Large intestine (tissue), 12 donors: ENCODE results near the gene CYSTM1. TPM values are rescaled to one million over a fixed set of nuclear protein-coding genes. Genes with fewer than 3 reads are reported as not detected.

ENCODE experiments used
- DNase-seq, 2 donors: peaks; one replicate each; pipeline versions ENCODE4 v3.0.0 to v3.0.0-alpha.2; 2013
- H3K27ac ChIP-seq: one replicate; pipeline ENCODE4 v1.5.1; 2013; ENCODE audit warnings: low read length
- H3K27me3 ChIP-seq: 2 replicates; pipeline ENCODE4 v1.6.1; 2013; ENCODE audit warnings: low read length; ENCODE audit not compliant: control insufficient read depth, insufficient read depth
- H3K36me3 ChIP-seq: 2 replicates; pipeline ENCODE4 v1.6.1; 2013; ENCODE audit warnings: low read length; ENCODE audit not compliant: control insufficient read depth, insufficient read depth
- H3K4me1 ChIP-seq: one replicate; pipeline ENCODE4 v1.6.1; 2013; ENCODE audit warnings: low read length; ENCODE audit not compliant: control insufficient read depth, insufficient read depth
- H3K4me3 ChIP-seq: one replicate; pipeline ENCODE4 v1.5.1; 2013; ENCODE audit warnings: low read length
- H3K9me3 ChIP-seq: one replicate; pipeline ENCODE4 v1.6.1; 2013; ENCODE audit warnings: mild to moderate bottlenecking, low read depth, low read length, moderate library complexity; ENCODE audit not compliant: control insufficient read depth
- WGBS: methylation state at CpG from one replicate; pipeline ENCODE4 v1.1.5; 2013; ENCODE audit warnings: low lambda C conversion rate; ENCODE audit not compliant: insufficient coverage; 5-methylcytosine and 5-hydroxymethylcytosine counted together
- long read RNA-seq, 11 donors: transcript quantifications; one replicate each; lab custom pipeline, GENCODE V29; 2026
- polyA plus RNA-seq: library from polyadenylated mRNA; unstranded; fragments of 120-200 nt; gene quantifications from one replicate; pipeline ENCODE4 v1.2.1, GENCODE V29; 2013

The CYSTM1 gene
- polyA plus RNA-seq: 94.5 TPM
- long read RNA-seq, donor 1, transcript CYSTM1-201 (3 exons, 1,336 nt): major isoform, 60 of 92 reads
- long read RNA-seq, donor 1, partial matches to known transcripts: 10 of 92 reads
- long read RNA-seq, donor 1, other reads (novel, unspliced or antisense): 22 of 92 reads
- long read RNA-seq, donor 2, transcript CYSTM1-201 (3 exons, 1,336 nt): major isoform, 116 of 164 reads
- long read RNA-seq, donor 2, partial matches to known transcripts: 48 of 164 reads
- long read RNA-seq, donor 2, other reads (novel, unspliced or antisense): 0 of 164 reads
- long read RNA-seq, donor 3, transcript CYSTM1-201 (3 exons, 1,336 nt): major isoform, 175 of 292 reads
- long read RNA-seq, donor 3, partial matches to known transcripts: 110 of 292 reads
- long read RNA-seq, donor 3, other reads (novel, unspliced or antisense): 5 of 292 reads
- long read RNA-seq, donor 4, transcript CYSTM1-201 (3 exons, 1,336 nt): major isoform, 11 of 11 reads
- long read RNA-seq, donor 4, partial matches to known transcripts: 0 of 11 reads
- long read RNA-seq, donor 4, other reads (novel, unspliced or antisense): 0 of 11 reads
- long read RNA-seq, donor 5, transcript CYSTM1-201 (3 exons, 1,336 nt): major isoform, 26 of 59 reads
- long read RNA-seq, donor 5, partial matches to known transcripts: 8 of 59 reads
- long read RNA-seq, donor 5, other reads (novel, unspliced or antisense): 25 of 59 reads
- long read RNA-seq, donor 6, transcript CYSTM1-201 (3 exons, 1,336 nt): major isoform, 91 of 152 reads
- long read RNA-seq, donor 6, partial matches to known transcripts: 61 of 152 reads
- long read RNA-seq, donor 6, other reads (novel, unspliced or antisense): 0 of 152 reads
- long read RNA-seq, donor 7, transcript CYSTM1-201 (3 exons, 1,336 nt): major isoform, 31 of 31 reads
- long read RNA-seq, donor 7, partial matches to known transcripts: 0 of 31 reads
- long read RNA-seq, donor 7, other reads (novel, unspliced or antisense): 0 of 31 reads
- long read RNA-seq, donor 8, transcript CYSTM1-201 (3 exons, 1,336 nt): major isoform, 149 of 204 reads
- long read RNA-seq, donor 8, partial matches to known transcripts: 53 of 204 reads
- long read RNA-seq, donor 8, other reads (novel, unspliced or antisense): 0 of 204 reads
- long read RNA-seq, donor 9, transcript CYSTM1-201 (3 exons, 1,336 nt): major isoform, 100 of 199 reads
- long read RNA-seq, donor 9, partial matches to known transcripts: 65 of 199 reads
- long read RNA-seq, donor 9, other reads (novel, unspliced or antisense): 34 of 199 reads
- long read RNA-seq, donor 10, transcript CYSTM1-201 (3 exons, 1,336 nt): major isoform, 129 of 257 reads
- long read RNA-seq, donor 10, partial matches to known transcripts: 66 of 257 reads
- long read RNA-seq, donor 10, other reads (novel, unspliced or antisense): 59 of 257 reads
- long read RNA-seq, donor 11, transcript CYSTM1-201 (3 exons, 1,336 nt): major isoform, 63 of 135 reads
- long read RNA-seq, donor 11, partial matches to known transcripts: 44 of 135 reads
- long read RNA-seq, donor 11, other reads (novel, unspliced or antisense): 27 of 135 reads

- peaks cover 5% of the 10 kb centered on the region for H3K9me3 ChIP-seq
- no peaks in the 10 kb centered on the region for H3K36me3 ChIP-seq
- H3K27ac ChIP-seq: peak within 1 kb of the TSS; percentile 100
- no CpG with 5 or more reads among the region's 61 CpGs for WGBS
- H3K4me3 ChIP-seq: peak within 1 kb of the TSS; percentile 91
- peak; percentile 99 for DNase-seq
- peaks cover 18% of the 10 kb centered on the region for H3K4me1 ChIP-seq
- no peaks in the 10 kb centered on the region for H3K27me3 ChIP-seq
Observed at GRCh38 chr5:140174465-140175366, at the start of gene CYSTM1. Gene CYSTM1 (plus strand): TSS chr5:140175188. CDS start chr5:140194466, 19,278 bp downstream.

- H3K4me3 ChIP-seq: no peak within 1 kb of the TSS
- no peaks in the 10 kb centered on the region for H3K9me3 ChIP-seq
- H3K27ac ChIP-seq: no peak within 1 kb of the TSS
- H3K4me1 ChIP-seq: peaks cover 2% of the 10 kb centered on the region
- WGBS: 100% methylated on average over 2 of the region's 4 CpGs
- no peaks in the 10 kb centered on the region for H3K36me3 ChIP-seq
- H3K27me3 ChIP-seq: no peaks in the 10 kb centered on the region
- DNase-seq: no peak
Observed at GRCh38 chr5:140125637-140126036, 49.4 kb upstream of the CYSTM1 start, which contains the start of gene IGIP. Gene IGIP (plus strand): TSS chr5:140125937. CDS start chr5:140128477, 2,540 bp downstream.

DNA sequence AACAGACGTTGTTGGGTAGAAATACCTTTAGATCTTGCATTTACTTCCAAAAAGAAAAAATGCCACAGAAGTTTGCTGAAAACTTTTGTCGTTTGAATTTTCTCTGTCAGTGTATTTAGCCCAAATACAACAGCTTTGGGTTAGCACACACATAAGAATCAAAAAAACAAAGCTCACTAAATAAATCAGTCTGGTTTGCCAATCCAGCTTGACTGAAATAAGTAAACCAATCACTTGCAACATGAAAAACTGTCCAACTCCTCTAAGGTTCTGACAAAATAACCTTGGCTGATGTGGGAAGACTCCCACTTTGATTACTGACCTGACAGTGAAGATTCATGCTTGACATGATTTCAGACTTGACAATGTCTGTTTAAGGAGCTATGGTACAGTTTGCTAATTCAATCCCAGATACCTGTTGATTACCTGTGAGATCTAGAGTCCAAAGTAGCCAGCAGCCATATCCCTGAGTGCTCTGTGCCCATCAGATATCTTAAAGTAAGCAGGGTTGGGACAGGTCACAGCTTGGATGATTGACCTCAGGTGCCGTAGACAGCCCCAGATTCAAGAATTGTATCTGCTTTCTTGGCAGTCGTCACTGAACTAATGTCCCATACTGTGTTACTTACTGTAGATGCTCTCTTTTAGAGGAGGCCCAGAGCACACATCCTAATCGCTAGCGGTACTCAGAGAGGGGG, 48.5 kb upstream of the CYSTM1 start:
- Histone ChIP-seq H3K4me3 (no peak overlapping the region), H3K36me3 (no peaks in the 10 kb centered on the region), H3K4me1 (peaks cover 2% of the 10 kb centered on the region), H3K27me3 (no peaks in the 10 kb centered on the region), H3K9me3 (no peaks in the 10 kb centered on the region), H3K27ac (no peak overlapping the region)
- DNase-seq: no peak
- WGBS: 100% methylated on average over 1 of the region's 6 CpGs

- Histone ChIP-seq H3K27me3 (no peaks in the 10 kb centered on the region), H3K36me3 (no peaks in the 10 kb centered on the region), H3K9me3 (no peaks in the 10 kb centered on the region), H3K4me3 (no peak overlapping the region), H3K27ac (no peak overlapping the region), H3K4me1 (no peaks in the 10 kb centered on the region)
- WGBS: no CpG with 5 or more reads among the region's 5 CpGs
- no peak for DNase-seq
Observed at GRCh38 chr5:140128376-140128775, 46.6 kb upstream of the CYSTM1 start.

DNA sequence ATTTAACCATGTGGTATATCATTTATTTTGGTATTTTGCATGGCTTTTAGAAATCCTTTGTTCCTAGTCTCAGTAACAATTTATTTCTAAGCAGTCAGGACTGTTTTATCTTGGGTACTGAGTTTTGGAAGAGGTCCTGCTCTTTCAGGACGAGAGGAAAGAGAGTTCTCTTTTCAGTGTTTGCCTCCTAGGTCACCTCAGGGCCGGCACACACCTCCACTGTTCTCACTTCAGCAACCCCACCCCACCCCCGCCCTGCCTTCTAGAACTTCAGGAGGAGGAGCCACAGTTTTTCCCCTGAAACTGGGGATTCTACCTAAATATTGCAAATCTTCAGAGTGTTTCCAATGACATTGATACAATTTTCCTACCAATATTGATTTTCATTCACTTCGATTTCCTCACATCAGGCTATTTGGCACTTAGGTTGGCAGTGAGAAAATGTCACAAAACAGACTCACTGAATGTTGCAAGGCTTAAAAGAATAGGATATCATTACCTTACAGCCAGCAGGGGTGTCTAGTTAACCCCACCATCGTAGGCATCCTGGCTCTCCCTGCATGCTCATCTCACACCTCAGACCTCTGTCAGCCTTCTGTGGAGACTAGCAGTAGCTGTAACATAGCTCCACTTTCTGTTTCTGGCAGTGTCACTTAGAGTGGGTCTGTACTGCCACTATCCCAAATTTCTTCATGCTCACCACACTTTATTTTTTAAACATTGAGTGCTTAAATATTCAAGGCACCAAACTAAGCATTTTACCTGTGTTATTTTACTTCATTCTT, 43.8 kb upstream of the CYSTM1 start:
- no peak for DNase-seq
- 80% methylated on average over 1 of the region's 5 CpGs for WGBS
- Histone ChIP-seq H3K27ac (no peak overlapping the region), H3K4me1 (no peaks in the 10 kb centered on the region), H3K36me3 (no peaks in the 10 kb centered on the region), H3K27me3 (no peaks in the 10 kb centered on the region), H3K4me3 (no peak overlapping the region), H3K9me3 (no peaks in the 10 kb centered on the region)

GRCh38 chr5:140131967-140132409, 43.0 kb upstream of the CYSTM1 start:
- Histone ChIP-seq H3K27me3 (no peaks in the 10 kb centered on the region), H3K4me1 (no peaks in the 10 kb centered on the region), H3K36me3 (no peaks in the 10 kb centered on the region), H3K4me3 (no peak overlapping the region), H3K9me3 (no peaks in the 10 kb centered on the region), H3K27ac (no peak overlapping the region)
- DNase-seq: no peak
- no CpG with 5 or more reads among the region's 3 CpGs for WGBS

GRCh38 chr5:140133514-140134167, 41.3 kb upstream of the CYSTM1 start:
- Histone ChIP-seq H3K27ac (no peak overlapping the region), H3K9me3 (no peaks in the 10 kb centered on the region), H3K27me3 (no peaks in the 10 kb centered on the region), H3K4me3 (no peak overlapping the region), H3K4me1 (no peaks in the 10 kb centered on the region), H3K36me3 (no peaks in the 10 kb centered on the region)
- no CpG with 5 or more reads among the region's 4 CpGs for WGBS
- no peak for DNase-seq
